ENCODE data around the gene DNAH10. TPM values are rescaled to one million over a fixed set of nuclear protein-coding genes. Genes with fewer than 3 reads are reported as not detected.

Gene DNAH10
- total and polyA plus RNA-seq, 2 of the 13 experiments (the other 11 are each of a cell fraction or from before 2014, with no cell fraction given): 0.01 to 0.02 TPM

DNA sequence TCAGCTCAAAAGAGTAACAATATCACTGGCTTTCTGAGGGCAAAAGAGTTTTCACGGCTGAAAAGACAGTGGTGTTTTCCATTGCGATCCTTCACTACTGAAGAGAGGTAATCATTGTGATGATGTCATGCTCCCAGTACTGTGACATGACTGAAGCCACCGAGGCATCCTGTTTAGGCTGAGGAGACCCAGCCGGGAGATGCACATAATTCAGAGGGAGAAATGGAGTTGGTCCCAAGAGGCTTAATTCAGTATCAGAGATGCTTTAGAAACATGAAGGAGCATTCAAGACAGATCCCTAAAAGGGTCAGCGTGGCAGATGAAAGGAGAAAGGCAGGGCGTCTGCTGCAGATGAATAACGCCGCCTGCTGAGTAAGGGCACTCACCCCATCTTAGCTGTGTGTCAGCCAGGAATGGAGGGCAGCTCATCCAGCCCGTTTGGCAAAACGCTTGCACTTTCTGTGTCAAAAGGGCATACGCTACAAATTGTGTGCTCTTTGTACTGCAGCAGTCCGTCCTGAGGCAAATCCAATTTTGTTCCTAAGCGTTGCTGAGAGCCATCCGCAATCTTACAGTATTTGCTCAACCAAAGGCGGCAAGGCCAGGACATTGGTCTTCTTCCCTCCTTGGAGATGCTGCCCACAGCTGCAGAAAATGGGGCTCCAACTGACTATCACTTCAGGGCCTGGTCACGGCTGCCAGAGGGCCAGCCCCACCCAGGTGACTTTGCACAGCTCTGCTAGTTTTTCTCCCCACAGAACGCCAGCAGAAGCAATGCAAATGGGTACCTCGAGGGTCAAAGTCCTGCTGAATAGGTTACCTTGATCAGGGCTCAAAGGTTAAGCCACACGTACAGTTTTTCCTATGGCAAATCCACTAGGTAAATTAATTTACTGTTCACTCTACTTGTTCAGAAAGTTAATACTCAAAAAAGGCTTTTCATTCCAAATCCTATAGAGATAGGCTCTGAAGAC lies 187.0 kb downstream of the DNAH10 start (continued):
- TF ChIP-seq ARID5B (CRISPR knock-in tag; IDR thresholded peaks at IDR 0.05) (peak; percentile 59), NONO (IDR thresholded peaks at IDR 0.05) (no peak), NONO (CRISPR knock-in tag; conservative IDR thresholded peaks at IDR 0.05) (peak; percentile 43; the same call in 1 of the 2 replicates), CEBPG (CRISPR knock-in tag; IDR thresholded peaks at IDR 0.05) (no peak), ZSCAN31 (CRISPR knock-in tag; IDR thresholded peaks at IDR 0.05; ENCODE audit: low read depth) (0 out of 2 replicates have a peak, but pooled peaks have one; percentile 47), ZBTB20 (CRISPR knock-in tag; IDR thresholded peaks at IDR 0.05; ENCODE audit: borderline replicate concordance, low read depth) (no peak), HDAC2 (CRISPR knock-in tag; IDR thresholded peaks at IDR 0.05) (peak; percentile 61), CHD4 (IDR thresholded peaks at IDR 0.05; ENCODE audit: borderline replicate concordance, low read length) (no peak), NR2F6 (IDR thresholded peaks at IDR 0.05) (peak; percentile 56; the same call in 1 of the 2 replicates), NR2F6 (CRISPR knock-in tag; IDR thresholded peaks at IDR 0.05) (peak; percentile 42; the same call in 1 of the 2 replicates), ZNF776 (CRISPR knock-in tag; IDR thresholded peaks at IDR 0.05) (0 out of 2 replicates have a peak, but pooled peaks have one; percentile 87), POGZ (CRISPR knock-in tag; IDR thresholded peaks at IDR 0.05) (peak; percentile 65), HMG20A (CRISPR knock-in tag; IDR thresholded peaks at IDR 0.05; ENCODE audit: borderline replicate concordance) (peak; percentile 32; the same call in 1 of the 2 replicates), CREM (IDR thresholded peaks at IDR 0.05) (peak; percentile 26; the same call in 1 of the 2 replicates), CREM (CRISPR knock-in tag; IDR thresholded peaks at IDR 0.05) (no peak), SIX1 (CRISPR knock-in tag; IDR thresholded peaks at IDR 0.05; ENCODE audit: borderline replicate concordance) (0 out of 2 replicates have a peak, but pooled peaks have one; percentile 21), HOXA3 (CRISPR knock-in tag; IDR thresholded peaks at IDR 0.05) (peak; percentile 19; the same call in 1 of the 2 replicates), STAG1 (CRISPR knock-in tag; IDR thresholded peaks at IDR 0.05) (peak; percentile 22; the same call in 1 of the 2 replicates), PITX1 (CRISPR knock-in tag; IDR thresholded peaks at IDR 0.05) (peak; percentile 72), CREB1 (IDR thresholded peaks at IDR 0.05) (peak; percentile 59), CREB1 (CRISPR knock-in tag; IDR thresholded peaks at IDR 0.05) (no peak), ZNF292 (CRISPR knock-in tag; IDR thresholded peaks at IDR 0.05; ENCODE audit: borderline replicate concordance, low read depth) (peak; percentile 52; the same call in 1 of the 2 replicates), KMT2A (CRISPR knock-in tag; IDR thresholded peaks at IDR 0.05) (peak; percentile 36; the same call in 1 of the 2 replicates)
- TF ChIP-seq, protein P1, sequence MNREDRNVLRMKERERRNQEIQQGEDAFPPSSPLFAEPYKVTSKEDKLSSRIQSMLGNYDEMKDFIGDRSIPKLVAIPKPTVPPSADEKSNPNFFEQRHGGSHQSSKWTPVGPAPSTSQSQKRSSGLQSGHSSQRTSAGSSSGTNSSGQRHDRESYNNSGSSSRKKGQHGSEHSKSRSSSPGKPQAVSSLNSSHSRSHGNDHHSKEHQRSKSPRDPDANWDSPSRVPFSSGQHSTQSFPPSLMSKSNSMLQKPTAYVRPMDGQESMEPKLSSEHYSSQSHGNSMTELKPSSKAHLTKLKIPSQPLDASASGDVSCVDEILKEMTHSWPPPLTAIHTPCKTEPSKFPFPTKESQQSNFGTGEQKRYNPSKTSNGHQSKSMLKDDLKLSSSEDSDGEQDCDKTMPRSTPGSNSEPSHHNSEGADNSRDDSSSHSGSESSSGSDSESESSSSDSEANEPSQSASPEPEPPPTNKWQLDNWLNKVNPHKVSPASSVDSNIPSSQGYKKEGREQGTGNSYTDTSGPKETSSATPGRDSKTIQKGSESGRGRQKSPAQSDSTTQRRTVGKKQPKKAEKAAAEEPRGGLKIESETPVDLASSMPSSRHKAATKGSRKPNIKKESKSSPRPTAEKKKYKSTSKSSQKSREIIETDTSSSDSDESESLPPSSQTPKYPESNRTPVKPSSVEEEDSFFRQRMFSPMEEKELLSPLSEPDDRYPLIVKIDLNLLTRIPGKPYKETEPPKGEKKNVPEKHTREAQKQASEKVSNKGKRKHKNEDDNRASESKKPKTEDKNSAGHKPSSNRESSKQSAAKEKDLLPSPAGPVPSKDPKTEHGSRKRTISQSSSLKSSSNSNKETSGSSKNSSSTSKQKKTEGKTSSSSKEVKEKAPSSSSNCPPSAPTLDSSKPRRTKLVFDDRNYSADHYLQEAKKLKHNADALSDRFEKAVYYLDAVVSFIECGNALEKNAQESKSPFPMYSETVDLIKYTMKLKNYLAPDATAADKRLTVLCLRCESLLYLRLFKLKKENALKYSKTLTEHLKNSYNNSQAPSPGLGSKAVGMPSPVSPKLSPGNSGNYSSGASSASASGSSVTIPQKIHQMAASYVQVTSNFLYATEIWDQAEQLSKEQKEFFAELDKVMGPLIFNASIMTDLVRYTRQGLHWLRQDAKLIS (CRISPR knock-in tag; IDR thresholded peaks at IDR 0.05): no peak
